ENCODE results near the gene GH1.
"Not testable (repeated sequence)": the region's sequence is repeated elsewhere in the genome, so short reads cannot be mapped to it uniquely, and the experiment has no call there.

The GH1 gene

GRCh38 chr17:63928172-63928666 is 9.6 kb upstream of the GH1 start:
- DNase-seq (ENCODE audit: low read depth in 1 of 2, low spot score in 1 of 2), result no peak

DNA sequence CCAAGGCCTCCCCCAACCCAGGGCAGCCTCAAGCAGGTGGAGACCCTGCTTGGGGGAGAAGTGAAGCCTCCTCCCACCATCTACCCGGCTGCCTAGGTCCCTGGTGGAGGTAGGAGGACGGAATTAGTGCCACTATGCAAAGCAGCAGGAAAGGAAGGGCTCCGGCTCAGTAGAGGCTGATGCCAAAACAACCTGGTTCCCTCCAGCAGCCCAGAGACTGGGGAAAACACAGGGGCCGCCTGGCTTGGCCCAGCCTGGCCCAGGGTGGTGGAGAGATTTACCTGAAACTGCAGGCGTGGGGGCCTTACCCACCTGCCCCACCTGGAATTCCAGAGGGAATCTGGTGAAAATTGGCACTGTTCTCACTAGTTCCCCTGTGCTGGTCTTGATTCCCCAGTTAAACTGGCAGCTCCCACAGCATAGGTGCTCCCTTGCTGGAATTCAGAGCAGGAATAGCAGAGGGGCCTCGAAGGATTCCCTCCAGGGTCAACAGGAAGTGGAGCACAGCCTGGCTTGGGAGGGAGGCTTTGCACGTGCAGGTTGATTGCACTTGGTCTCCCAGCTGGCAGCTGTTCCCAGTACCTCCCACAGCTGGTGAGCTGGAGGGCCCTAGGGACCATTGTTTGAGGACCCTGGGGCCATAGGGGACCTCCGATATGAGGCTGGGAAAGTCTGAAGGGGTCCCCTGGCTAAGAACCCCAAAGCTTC is 9.0 kb upstream of the GH1 start:
- no peak for DNase-seq (ENCODE audit: low read depth in 1 of 2, low spot score in 1 of 2)

- DNase-seq (ENCODE audit: low read depth in 1 of 2, low spot score in 1 of 2), result no peak
Observed at GRCh38 chr17:63926164-63926563, 7.5 kb upstream of the GH1 start.

DNA sequence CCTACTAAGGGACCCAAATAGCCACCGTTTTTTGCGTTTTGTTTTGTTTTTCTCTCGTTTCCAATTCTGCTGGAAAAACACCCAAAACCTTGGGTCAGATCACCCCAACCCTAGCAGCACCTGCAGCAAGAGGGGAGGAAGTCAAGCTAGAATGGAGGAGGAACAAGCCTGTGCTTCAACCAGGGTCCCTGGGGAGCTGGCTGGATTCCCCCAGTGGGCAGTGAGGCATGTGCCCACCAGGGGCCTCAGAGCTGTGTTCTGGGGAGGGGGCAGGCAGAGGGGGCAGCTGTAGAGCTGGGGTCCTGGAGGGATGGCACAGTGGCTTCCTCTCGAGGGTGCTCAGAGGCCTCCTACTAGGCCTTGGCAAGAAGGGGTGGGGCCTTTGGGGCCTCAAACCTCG is 7.0 kb upstream of the GH1 start:
- no peak for DNase-seq (ENCODE audit: low read depth in 1 of 2, low spot score in 1 of 2)

GRCh38 chr17:63922402-63922801 is 3.8 kb upstream of the GH1 start:
- DNase-seq (ENCODE audit: low read depth in 1 of 2, low spot score in 1 of 2), result not testable (repeated sequence)

DNA sequence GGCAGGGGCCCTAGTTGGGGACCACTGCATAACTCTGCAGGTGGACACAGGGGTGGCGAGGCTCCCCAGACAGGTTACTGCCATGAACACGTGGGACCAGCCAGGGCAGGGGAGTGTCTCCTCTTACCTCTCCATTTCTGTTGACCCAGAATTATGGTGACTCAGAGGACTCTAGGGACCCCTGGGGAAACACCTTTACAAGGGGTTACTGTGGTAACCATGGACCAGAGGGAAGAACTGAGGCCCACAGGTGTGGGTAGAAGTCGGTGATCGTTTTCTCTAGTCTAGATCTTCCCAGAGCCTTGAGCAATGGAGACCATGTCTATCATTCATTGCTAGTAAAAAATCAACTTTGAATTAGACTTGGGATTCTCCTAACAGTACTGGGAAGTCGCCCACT is 2.1 kb upstream of the GH1 start:
- not testable (repeated sequence) for DNase-seq (ENCODE audit: low read depth in 1 of 2, low spot score in 1 of 2)

GRCh38 chr17:63920050-63920449 is 1.4 kb upstream of the GH1 start:
- not testable (repeated sequence) for DNase-seq (ENCODE audit: low read depth in 1 of 2, low spot score in 1 of 2)

- DNase-seq (ENCODE audit: low read depth in 1 of 2, low spot score in 1 of 2), result peak; percentile 44 to 55
Observed at GRCh38 chr17:63919311-63919723, 678 bp upstream of the GH1 start.

DNA sequence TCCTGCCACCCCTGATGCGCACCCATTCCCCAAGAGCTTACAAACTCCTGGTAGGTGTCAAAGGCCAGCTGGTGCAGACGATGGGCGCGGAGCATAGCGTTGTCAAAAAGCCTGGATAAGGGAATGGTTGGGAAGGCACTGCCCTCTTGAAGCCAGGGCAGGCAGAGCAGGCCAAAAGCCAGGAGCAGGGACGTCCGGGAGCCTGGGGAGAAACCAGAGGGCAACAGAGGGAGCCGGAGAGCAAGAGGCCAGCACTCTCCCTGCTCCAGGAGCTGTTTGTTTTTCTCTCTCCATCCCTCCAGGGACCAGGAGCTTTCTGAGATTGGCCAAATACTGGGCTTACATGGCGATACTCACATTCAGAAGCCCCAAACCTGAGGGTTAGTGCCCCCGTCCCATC is 334 bp downstream of the GH1 start:
- DNase-seq (ENCODE audit: low read depth in 1 of 2, low spot score in 1 of 2), result no peak

- DNase-seq (ENCODE audit: low read depth in 1 of 2, low spot score in 1 of 2), result no peak
Observed at GRCh38 chr17:63917646-63918045, 993 bp downstream of the GH1 start.

GRCh38 chr17:63917206-63917605 is 1.4 kb downstream of the GH1 start:
- DNase-seq (ENCODE audit: low read depth in 1 of 2, low spot score in 1 of 2), result not testable (repeated sequence)

DNA sequence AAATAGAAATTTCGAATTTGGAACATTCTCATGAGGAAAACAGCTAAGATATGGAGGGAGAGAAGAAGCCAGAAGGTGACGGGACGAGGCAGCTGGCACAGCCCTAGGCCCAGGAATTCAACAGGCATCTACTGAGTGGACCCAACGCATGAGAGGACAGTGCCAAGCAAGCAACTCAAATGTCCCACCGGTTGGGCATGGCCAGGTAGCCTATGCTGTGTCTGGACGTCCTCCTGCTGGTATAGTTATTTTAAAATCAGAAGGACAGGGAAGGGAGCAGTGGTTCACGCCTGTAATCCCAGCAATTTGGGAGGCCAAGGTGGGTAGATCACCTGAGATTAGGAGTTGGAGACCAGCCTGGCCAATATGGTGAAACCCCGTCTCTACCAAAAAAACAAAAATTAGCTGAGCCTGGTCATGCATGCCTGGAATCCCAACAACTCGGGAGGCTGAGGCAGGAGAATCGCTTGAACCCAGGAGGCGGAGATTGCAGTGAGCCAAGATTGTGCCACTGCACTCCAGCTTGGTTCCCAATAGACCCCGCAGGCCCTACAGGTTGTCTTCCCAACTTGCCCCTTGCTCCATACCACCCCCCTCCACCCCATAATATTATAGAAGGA is 2.0 kb downstream of the GH1 start:
- DNase-seq (ENCODE audit: low read depth in 1 of 2, low spot score in 1 of 2), result no peak

DNA sequence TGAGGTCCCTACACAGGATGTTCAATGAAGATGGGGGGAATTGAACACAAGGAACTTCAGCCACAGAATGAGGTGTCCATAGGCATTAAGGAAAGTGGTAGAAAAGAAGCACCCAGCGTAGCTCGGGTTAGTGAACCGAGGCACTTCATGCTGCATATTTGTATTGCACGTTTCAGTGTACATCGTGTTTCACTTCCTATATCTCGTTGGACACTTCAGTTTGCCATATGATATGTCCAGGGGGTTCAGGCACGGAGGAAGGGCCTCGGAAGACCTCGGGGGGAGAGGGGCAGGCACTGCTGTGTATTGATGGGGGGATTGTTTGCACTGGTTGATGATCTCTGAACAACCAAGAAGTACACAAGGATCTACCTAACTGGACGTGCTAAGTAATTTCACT is 2.9 kb downstream of the GH1 start:
- DNase-seq (ENCODE audit: low read depth in 1 of 2, low spot score in 1 of 2), result not testable (repeated sequence)

- DNase-seq (ENCODE audit: low read depth in 1 of 2, low spot score in 1 of 2), result no peak
Observed at GRCh38 chr17:63914471-63914870, 4.2 kb downstream of the GH1 start.

- peak; percentile 38 to 45 for DNase-seq (ENCODE audit: low read depth in 1 of 2, low spot score in 1 of 2)
Observed at GRCh38 chr17:63911657-63912100, 7.0 kb downstream of the GH1 start.

DNA sequence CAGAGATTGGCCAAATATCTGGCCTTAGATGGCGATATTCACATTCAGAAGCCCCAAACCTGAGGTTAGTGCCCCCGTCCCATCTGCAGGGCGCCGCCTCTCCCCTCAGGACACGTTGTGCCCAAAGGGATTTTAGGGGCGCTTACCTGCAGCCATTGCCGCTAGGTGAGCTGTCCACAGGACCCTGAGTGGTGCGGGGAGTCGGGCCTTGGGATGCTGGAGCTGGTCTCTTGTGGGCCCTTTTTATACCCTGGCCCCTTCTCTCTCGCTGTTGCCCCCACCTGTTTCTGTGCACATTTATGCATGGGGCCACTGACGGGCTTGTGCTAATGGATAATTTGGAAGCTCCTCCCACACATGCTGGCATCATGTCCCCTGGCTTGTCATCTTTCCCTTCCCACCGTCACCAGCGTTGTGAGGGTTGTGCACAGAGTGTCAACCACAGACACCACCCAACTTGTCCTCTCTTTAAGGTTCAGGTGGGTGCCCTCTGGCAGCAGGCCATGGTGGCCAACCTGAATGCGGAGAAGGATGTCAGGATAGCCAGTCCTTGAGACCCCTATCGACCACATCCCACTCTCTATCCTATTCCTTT is 7.5 kb downstream of the GH1 start, which contains the start of gene CSHL1:
TSS of gene CSHL1 (minus strand) at position 218 of the 595 bp plus-strand sequence. CDS start at position 156, 62 bp downstream.
- no peak for DNase-seq (ENCODE audit: low read depth in 1 of 2, low spot score in 1 of 2)

- no peak for DNase-seq (ENCODE audit: low read depth in 1 of 2, low spot score in 1 of 2)
Observed at GRCh38 chr17:63910096-63910495, 8.5 kb downstream of the GH1 start.

DNA sequence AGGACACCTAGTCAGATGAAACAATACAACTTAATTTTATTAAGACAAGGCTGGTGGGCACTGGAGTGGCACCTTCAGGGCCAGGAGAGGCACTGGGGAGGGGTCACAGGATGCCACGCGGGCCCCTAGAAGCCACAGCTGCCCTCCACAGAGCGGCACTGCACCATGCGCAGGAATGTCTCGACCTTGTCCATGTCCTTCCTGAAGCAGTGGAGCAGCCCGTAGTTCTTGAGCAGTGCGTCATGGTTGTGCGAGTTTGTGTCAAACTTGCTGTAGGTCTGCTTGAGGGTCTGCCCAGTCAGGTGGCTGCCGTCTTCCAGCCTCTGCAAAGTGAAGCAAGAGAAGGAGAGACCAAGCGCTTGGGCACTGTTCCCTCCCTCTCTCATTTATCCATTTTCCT is 9.1 kb downstream of the GH1 start:
- not testable (repeated sequence) for DNase-seq (ENCODE audit: low read depth in 1 of 2, low spot score in 1 of 2)

DNA sequence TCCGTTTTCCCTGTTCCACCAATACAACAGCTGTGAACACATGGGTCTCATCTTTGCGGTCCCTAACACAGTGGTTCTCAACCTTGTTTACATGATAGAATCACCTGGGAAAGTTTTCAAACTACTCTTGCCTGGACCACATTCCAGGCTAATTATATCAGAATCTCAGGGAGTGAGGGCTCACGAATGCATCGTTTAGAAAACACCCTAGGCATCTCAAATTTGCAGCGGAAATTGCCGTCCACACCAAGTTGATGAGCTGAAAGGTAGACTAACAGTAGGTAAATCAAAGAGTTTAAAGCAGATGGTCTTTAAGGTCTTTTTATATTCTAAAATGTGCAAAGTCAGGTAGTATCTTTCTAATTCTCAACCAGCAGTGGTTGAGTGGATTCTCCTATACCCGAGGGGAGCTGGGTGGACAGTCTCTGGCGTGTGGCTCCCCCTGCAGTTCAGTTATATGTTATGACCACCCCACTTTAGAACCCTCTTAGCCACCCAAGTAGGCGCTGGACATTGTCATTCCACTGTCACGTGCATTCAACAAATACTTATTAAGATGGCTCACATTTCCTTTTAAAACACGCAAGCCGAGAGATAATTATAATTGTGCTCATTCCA is 11.4 kb downstream of the GH1 start:
- not testable (repeated sequence) for DNase-seq (ENCODE audit: low read depth in 1 of 2, low spot score in 1 of 2)

DNA sequence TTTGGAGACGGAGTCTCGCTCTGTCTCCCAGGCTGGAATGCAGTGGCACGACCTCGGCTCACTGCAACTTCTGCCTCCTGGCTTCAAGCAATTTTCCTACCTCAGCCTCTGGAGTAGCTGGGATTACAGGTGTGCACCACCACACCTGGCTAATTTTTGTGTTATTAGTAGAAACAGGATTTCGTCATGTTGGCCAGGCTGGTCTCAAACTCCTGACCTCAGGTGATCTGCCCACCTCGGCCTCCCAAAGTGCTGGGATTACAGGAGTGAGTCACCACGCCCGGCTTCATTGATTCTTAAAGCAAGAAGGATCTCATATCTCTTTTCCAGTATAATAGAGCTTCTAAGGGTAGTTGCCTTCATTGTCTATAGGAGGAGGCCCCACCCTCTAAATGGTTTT is 13.8 kb downstream of the GH1 start:
- not testable (repeated sequence) for DNase-seq (ENCODE audit: low read depth in 1 of 2, low spot score in 1 of 2)

GRCh38 chr17:63903787-63904201 is 14.8 kb downstream of the GH1 start:
- not testable (repeated sequence) for DNase-seq (ENCODE audit: low read depth in 1 of 2, low spot score in 1 of 2)

GRCh38 chr17:63901971-63902370 is 16.7 kb downstream of the GH1 start:
- DNase-seq (ENCODE audit: low read depth in 1 of 2, low spot score in 1 of 2), result not testable (repeated sequence)
